ENCODE results near the gene TMTC2. TPM values are rescaled to one million over a fixed set of nuclear protein-coding genes. Genes with fewer than 3 reads are reported as not detected.

The TMTC2 gene
- total RNA-seq, 4 donors from 2014 or later = 11.5 to 44.1 (median 16.0) TPM

DNA sequence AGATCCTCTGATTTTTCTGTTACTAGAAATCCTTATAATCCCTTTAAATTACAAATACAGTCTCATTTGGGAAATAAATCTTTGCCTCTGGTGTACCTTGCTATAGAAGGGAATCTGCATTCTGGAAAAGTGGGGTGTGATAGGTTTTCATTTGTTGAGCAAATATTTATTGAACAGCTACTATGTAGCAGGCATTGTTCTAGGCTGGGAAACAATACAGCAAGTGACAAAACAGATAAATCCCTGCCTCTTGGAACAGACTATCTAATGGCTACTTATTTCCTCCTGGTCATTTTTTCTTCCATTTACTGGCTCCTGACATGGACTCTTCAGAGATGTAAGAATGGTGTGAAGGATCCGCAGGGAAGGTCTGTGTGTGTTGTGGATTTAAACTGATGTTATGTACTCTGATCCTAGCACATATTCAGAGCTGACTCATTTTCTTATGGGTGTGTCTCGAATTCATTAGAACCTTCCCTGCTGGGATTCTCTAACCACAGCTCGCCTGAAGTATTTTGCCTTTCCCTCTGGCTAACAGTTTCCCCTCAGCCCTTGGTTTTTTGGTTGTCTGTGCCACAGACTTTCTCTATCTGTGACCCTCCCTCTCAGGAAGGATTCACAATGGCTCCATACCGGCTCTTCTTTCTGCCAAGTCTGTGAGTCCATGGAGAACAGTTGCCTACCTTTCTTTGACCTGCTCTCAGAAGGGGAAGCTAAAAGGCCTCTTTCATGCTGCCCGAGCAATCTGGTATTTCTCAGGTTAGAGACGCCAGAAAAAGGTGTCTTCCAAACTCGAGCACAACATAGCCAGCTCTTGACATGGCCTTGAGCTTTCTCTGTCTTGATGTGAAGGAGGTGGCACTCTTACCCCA is 53.7 kb downstream of the TMTC2 start:
- H3K27ac ChIP-seq = no peak overlapping the region
- no peaks in the 10 kb centered on the region for H3K4me1 ChIP-seq
- no peaks in the 10 kb centered on the region for H3K36me3 ChIP-seq
- no peak overlapping the region for H3K4me3 ChIP-seq
- H3K9me3 ChIP-seq = no peaks in the 10 kb centered on the region
- DNase-seq = no peak
- intact Hi-C loops (cut with DNase I; ENCODE audit: low total_unique reads) = no loop called here
- H3K27me3 ChIP-seq = no peaks in the 10 kb centered on the region
- TF ChIP-seq POLR2A (IDR thresholded peaks at IDR 0.05) (no peak), CTCF (IDR thresholded peaks at IDR 0.05) (no peak)

GRCh38 chr12:82745063-82745674 is 58.5 kb downstream of the TMTC2 start:
- TF ChIP-seq CTCF (IDR thresholded peaks at IDR 0.05) (no peak), POLR2A (IDR thresholded peaks at IDR 0.05) (no peak)
- H3K27me3 ChIP-seq = no peaks in the 10 kb centered on the region
- intact Hi-C loops (cut with DNase I; ENCODE audit: low total_unique reads) = no loop called here
- H3K36me3 ChIP-seq = no peaks in the 10 kb centered on the region
- no peaks in the 10 kb centered on the region for H3K4me1 ChIP-seq
- no peak overlapping the region for H3K27ac ChIP-seq
- H3K4me3 ChIP-seq = no peak overlapping the region
- H3K9me3 ChIP-seq = no peaks in the 10 kb centered on the region
- DNase-seq = no peak

- TF ChIP-seq POLR2A (IDR thresholded peaks at IDR 0.05) = no peak
- no peak for TF ChIP-seq CTCF (IDR thresholded peaks at IDR 0.05)
- no peaks in the 10 kb centered on the region for H3K4me1 ChIP-seq
These were observed 59.1 kb downstream of the TMTC2 start for GRCh38 chr12:82745807-82746206.

DNA sequence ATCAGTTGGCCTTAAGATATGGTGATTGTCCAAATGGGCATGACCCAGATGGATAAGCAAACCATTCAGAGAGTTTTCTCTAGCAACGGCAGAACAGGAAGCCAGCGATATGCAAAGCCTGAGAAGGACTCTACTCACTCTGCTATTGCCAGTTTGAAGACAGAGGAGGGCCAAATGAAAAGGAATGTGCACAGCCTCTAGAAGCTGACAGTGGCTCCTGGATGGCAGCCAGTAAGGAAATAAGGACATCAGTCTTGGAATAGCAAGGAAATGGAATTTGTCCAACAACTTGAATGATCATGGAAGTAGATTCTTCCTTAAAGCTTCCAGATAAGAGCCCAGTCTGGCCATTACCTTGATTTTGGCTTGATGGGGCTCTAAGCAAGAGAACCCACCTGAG is 60.0 kb downstream of the TMTC2 start:
- Histone ChIP-seq H3K36me3 (no peaks in the 10 kb centered on the region), H3K9me3 (no peaks in the 10 kb centered on the region), H3K4me3 (no peak overlapping the region), H3K27me3 (no peaks in the 10 kb centered on the region), H3K27ac (no peak overlapping the region), H3K4me1 (no peaks in the 10 kb centered on the region)
- intact Hi-C loops (cut with DNase I; ENCODE audit: low total_unique reads) = no loop called here
- TF ChIP-seq CTCF (IDR thresholded peaks at IDR 0.05) (no peak), POLR2A (IDR thresholded peaks at IDR 0.05) (no peak)
- DNase-seq = no peak

More at GRCh38 chr12:82745807-82746206, 59.1 kb downstream of the TMTC2 start:
- Histone ChIP-seq H3K4me3 (no peak overlapping the region), H3K27me3 (no peaks in the 10 kb centered on the region), H3K27ac (no peak overlapping the region), H3K9me3 (no peaks in the 10 kb centered on the region), H3K36me3 (no peaks in the 10 kb centered on the region)
- no peak for DNase-seq
- intact Hi-C loops (cut with DNase I; ENCODE audit: low total_unique reads) = no loop called here

DNA sequence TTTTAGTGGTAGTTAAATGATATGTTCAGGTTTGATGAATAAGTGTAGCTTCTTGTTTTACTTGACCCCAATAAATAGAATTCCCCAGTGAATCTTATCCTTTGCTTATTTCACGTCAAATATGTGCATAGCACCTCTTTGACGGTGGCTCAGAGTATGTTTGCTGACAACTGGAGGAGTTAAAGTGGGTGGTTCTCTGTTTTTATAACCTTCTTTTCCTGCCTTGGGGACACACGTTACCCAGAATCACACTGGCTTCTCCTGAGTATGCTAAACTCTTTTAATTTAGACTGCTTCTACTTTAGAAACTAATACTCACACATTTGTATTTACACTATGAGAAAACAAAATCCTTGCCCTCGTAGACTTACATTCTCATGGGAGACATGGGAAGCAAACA is 62.3 kb downstream of the TMTC2 start:
- intact Hi-C loops (cut with DNase I; ENCODE audit: low total_unique reads) = no loop called here
- H3K27ac ChIP-seq = no peak overlapping the region
- no peaks in the 10 kb centered on the region for H3K9me3 ChIP-seq
- H3K27me3 ChIP-seq = no peaks in the 10 kb centered on the region
- no peak for DNase-seq
- no peaks in the 10 kb centered on the region for H3K36me3 ChIP-seq
- no peak overlapping the region for H3K4me3 ChIP-seq
- TF ChIP-seq POLR2A (IDR thresholded peaks at IDR 0.05) (no peak), CTCF (IDR thresholded peaks at IDR 0.05) (no peak)
- H3K4me1 ChIP-seq = no peaks in the 10 kb centered on the region
